IPS-20b (cell line): ENCODE results near the gene XG.
"Not testable (repeated sequence)": the region's sequence is repeated elsewhere in the genome, so short reads cannot be mapped to it uniquely, and the experiment has no call there.

Source experiments
- H3K27ac ChIP-seq: one replicate; pipeline ENCODE4 v1.5.1; 2013; ENCODE audit warnings: low read length
- H3K27me3 ChIP-seq: 2 replicates; pipeline ENCODE4 v1.6.1; 2013; ENCODE audit warnings: mild to moderate bottlenecking, low read length, inconsistent platforms; ENCODE audit not compliant: insufficient read depth
- H3K36me3 ChIP-seq: 2 replicates; pipeline ENCODE4 v1.6.1; 2013; ENCODE audit warnings: low read depth, mild to moderate bottlenecking, inconsistent platforms, low read length, moderate library complexity; ENCODE audit not compliant: insufficient read depth
- H3K4me1 ChIP-seq: 2 replicates; pipeline ENCODE4 v1.6.1; 2013; ENCODE audit warnings: mild to moderate bottlenecking, control low read depth, inconsistent platforms, low read length, moderate library complexity; ENCODE audit not compliant: insufficient read depth
- H3K4me3 ChIP-seq: 2 replicates; pipeline ENCODE4 v1.5.1; 2013; ENCODE audit warnings: mild to moderate bottlenecking, low read length, inconsistent platforms
- H3K9ac ChIP-seq: 2 replicates; pipeline ENCODE4 v1.6.1; 2013; ENCODE audit warnings: low read depth, mild to moderate bottlenecking, inconsistent platforms, low read length, moderate library complexity
- H3K9me3 ChIP-seq: 2 replicates; pipeline ENCODE4 v1.6.1; 2013; ENCODE audit warnings: mild to moderate bottlenecking, low read depth, low read length, inconsistent platforms; ENCODE audit not compliant: insufficient read depth

XG gene

GRCh38 chrX:2766906-2767305 lies 15.1 kb downstream of the XG start:
- H3K36me3 ChIP-seq: no peaks in the 10 kb centered on the region
- no peaks in the 10 kb centered on the region for H3K9me3 ChIP-seq
- H3K9ac ChIP-seq: no peak overlapping the region
- no peak overlapping the region for H3K27ac ChIP-seq
- H3K4me3 ChIP-seq: no peak overlapping the region
- no peaks in the 10 kb centered on the region for H3K4me1 ChIP-seq
- H3K27me3 ChIP-seq: no peaks in the 10 kb centered on the region

GRCh38 chrX:2767631-2768455 lies 16.0 kb downstream of the XG start:
- H3K9ac ChIP-seq: no peak overlapping the region
- H3K27me3 ChIP-seq: no peaks in the 10 kb centered on the region
- H3K4me1 ChIP-seq: no peaks in the 10 kb centered on the region
- H3K4me3 ChIP-seq: no peak overlapping the region
- H3K9me3 ChIP-seq: no peaks in the 10 kb centered on the region
- no peak overlapping the region for H3K27ac ChIP-seq
- no peaks in the 10 kb centered on the region for H3K36me3 ChIP-seq

- no peak overlapping the region for H3K4me3 ChIP-seq
- no peak overlapping the region for H3K27ac ChIP-seq
- peaks cover 2% of the 10 kb centered on the region; the same call in 1 of the 2 replicates for H3K9me3 ChIP-seq
- H3K9ac ChIP-seq: no peak overlapping the region
- no peaks in the 10 kb centered on the region for H3K4me1 ChIP-seq
- no peaks in the 10 kb centered on the region for H3K27me3 ChIP-seq
- H3K36me3 ChIP-seq: no peaks in the 10 kb centered on the region
Observed at GRCh38 chrX:2769615-2770014, 17.8 kb downstream of the XG start.

GRCh38 chrX:2773166-2774055 lies 21.6 kb downstream of the XG start:
- H3K27ac ChIP-seq, H3K4me3 ChIP-seq, H3K27me3 ChIP-seq, H3K36me3 ChIP-seq, H3K9me3 ChIP-seq, H3K4me1 ChIP-seq, H3K9ac ChIP-seq: not testable (repeated sequence)

- Histone ChIP-seq H3K27me3 (no peaks in the 10 kb centered on the region), H3K9ac (no peak overlapping the region), H3K4me3 (no peak overlapping the region), H3K9me3 (peaks cover 6% of the 10 kb centered on the region), H3K4me1 (peaks cover 4% of the 10 kb centered on the region; the same call in 1 of the 2 replicates), H3K27ac (no peak overlapping the region), H3K36me3 (no peaks in the 10 kb centered on the region)
Observed at GRCh38 chrX:2774057-2774456, 22.2 kb downstream of the XG start.

GRCh38 chrX:2774776-2775175 lies 22.9 kb downstream of the XG start:
- no peaks in the 10 kb centered on the region for H3K27me3 ChIP-seq
- no peak overlapping the region for H3K9ac ChIP-seq
- H3K4me3 ChIP-seq: no peak overlapping the region
- H3K9me3 ChIP-seq: peaks cover 6% of the 10 kb centered on the region
- H3K4me1 ChIP-seq: peaks cover 4% of the 10 kb centered on the region; the same call in 1 of the 2 replicates
- no peak overlapping the region for H3K27ac ChIP-seq
- H3K36me3 ChIP-seq: no peaks in the 10 kb centered on the region

GRCh38 chrX:2780472-2781225 lies 28.8 kb downstream of the XG start:
- peak overlapping the region; percentile 57; the same call in 1 of the 2 replicates for H3K9ac ChIP-seq
- H3K4me1 ChIP-seq: peaks cover 23% of the 10 kb centered on the region
- 0 out of 2 replicates have a peak overlapping the region, but pooled peaks have one; percentile 30 for H3K4me3 ChIP-seq
- H3K9me3 ChIP-seq, H3K27me3 ChIP-seq, H3K36me3 ChIP-seq: not testable (repeated sequence)
- H3K27ac ChIP-seq: peak overlapping the region; percentile 72

GRCh38 chrX:2781226-2781571 lies 29.4 kb downstream of the XG start:
- no peaks in the 10 kb centered on the region for H3K9me3 ChIP-seq
- H3K4me1 ChIP-seq: peaks cover 23% of the 10 kb centered on the region
- H3K9ac ChIP-seq: peak overlapping the region; percentile 57; the same call in 1 of the 2 replicates
- peak overlapping the region; percentile 72 for H3K27ac ChIP-seq
- H3K36me3 ChIP-seq: no peaks in the 10 kb centered on the region
- H3K4me3 ChIP-seq: 0 out of 2 replicates have a peak overlapping the region, but pooled peaks have one; percentile 30
- H3K27me3 ChIP-seq: no peaks in the 10 kb centered on the region

GRCh38 chrX:2781698-2782097 lies 29.9 kb downstream of the XG start:
- Histone ChIP-seq H3K36me3 (no peaks in the 10 kb centered on the region), H3K9ac (peak overlapping the region; percentile 57; the same call in 1 of the 2 replicates), H3K4me3 (no peak overlapping the region), H3K27me3 (no peaks in the 10 kb centered on the region), H3K27ac (peak overlapping the region; percentile 72), H3K4me1 (peaks cover 23% of the 10 kb centered on the region), H3K9me3 (no peaks in the 10 kb centered on the region)

- H3K27ac ChIP-seq: no peak overlapping the region
Observed at GRCh38 chrX:2782171-2782570, 30.3 kb downstream of the XG start.

GRCh38 chrX:2782778-2783177 lies 30.9 kb downstream of the XG start:
- H3K36me3 ChIP-seq: no peaks in the 10 kb centered on the region
- peak overlapping the region; percentile 20; the same call in 1 of the 2 replicates for H3K9ac ChIP-seq
- no peak overlapping the region for H3K4me3 ChIP-seq
- no peak overlapping the region for H3K27ac ChIP-seq
- H3K27me3 ChIP-seq: no peaks in the 10 kb centered on the region
- peaks cover 18% of the 10 kb centered on the region for H3K4me1 ChIP-seq
- no peaks in the 10 kb centered on the region for H3K9me3 ChIP-seq

More at GRCh38 chrX:2782171-2782570, 30.3 kb downstream of the XG start:
- H3K9me3 ChIP-seq: no peaks in the 10 kb centered on the region
- no peak overlapping the region for H3K4me3 ChIP-seq
- no peaks in the 10 kb centered on the region for H3K27me3 ChIP-seq
- peak overlapping the region; percentile 20; the same call in 1 of the 2 replicates for H3K9ac ChIP-seq
- H3K4me1 ChIP-seq: peaks cover 18% of the 10 kb centered on the region
- no peaks in the 10 kb centered on the region for H3K36me3 ChIP-seq
